Stimulated activated CD4-positive, alpha-beta T cell treated with anti-CD3 and anti-CD28 coated beads, Interleukin-4, amount 100 ng/mL, for 48 hours (primary cell): ENCODE results near the gene PTBP3.

Experiments
- DNase-seq, 2 donors: peaks; one replicate each; pipeline ENCODE4 v3.0.0-alpha.2; 2020; ENCODE audit warnings: low read depth in 2 of 2

The PTBP3 gene

GRCh38 chr9:112360047-112360804 is 26.8 kb upstream of the PTBP3 start:
- DNase-seq, result no peak

DNA sequence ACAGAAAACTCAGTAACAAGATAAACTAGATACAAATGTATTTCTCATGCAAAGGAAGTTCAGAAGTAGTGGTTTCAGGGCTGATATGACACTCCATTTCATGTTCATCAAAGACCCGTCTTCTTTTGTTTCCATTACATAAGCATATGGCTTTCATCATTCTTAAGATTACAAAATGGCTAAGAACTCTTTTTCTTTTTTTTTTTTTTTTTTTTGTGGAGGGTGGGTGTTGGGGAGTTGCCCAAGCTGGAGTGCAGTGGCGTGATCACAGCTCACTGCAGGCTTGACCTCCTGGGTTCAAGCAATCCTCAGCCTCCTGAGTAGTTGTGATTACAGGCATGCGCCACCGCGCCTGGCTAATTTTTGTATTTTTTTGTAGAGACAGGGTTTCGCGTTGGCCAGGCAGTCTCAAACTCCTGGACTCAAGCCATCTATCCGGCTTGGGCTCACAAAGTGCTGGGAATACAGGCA is 22.0 kb upstream of the PTBP3 start:
- no peak for DNase-seq

GRCh38 chr9:112354081-112354743 is 20.8 kb upstream of the PTBP3 start:
- no peak for DNase-seq

DNA sequence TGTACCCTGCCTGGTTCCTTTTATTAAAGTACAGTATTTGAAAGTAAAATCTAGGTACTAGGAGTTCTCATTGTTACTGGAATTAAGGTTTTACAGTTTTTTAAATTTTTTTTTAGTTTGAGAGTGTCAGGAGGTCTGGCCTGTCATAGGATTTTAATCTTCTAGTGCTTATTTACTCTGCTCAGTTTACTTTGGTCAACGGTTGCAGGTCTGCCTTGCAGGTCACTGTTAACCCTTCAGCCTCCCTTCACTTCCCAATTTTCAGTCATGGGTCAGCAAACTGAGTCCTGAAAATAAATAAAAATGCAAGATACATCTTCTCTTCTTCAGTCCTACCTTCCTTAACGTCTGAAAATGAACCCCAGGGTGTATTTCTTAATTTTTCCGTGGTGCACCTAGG is 18.8 kb upstream of the PTBP3 start:
- DNase-seq, result no peak

- no peak for DNase-seq
Measured at GRCh38 chr9:112351184-112351583, 17.8 kb upstream of the PTBP3 start.

DNA sequence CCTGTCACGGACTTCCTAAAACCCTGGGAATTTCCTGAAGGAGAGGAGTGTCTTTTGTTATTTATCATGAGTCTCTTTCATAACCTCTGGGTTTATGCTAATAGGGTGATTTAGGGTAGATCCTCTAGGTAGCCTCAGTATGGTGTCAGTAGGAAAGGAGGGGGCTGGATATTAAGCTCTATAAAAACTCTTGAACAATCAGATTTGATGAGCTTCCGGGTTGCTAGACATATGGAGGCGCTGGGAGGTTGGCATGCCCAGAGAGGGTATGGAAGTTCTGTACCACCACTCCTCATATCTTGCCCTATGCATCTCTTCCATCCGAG is 15.6 kb upstream of the PTBP3 start:
- no peak for DNase-seq

GRCh38 chr9:112348257-112349007 is 15.0 kb upstream of the PTBP3 start:
- peak; percentile 71 to 74 for DNase-seq

GRCh38 chr9:112341730-112342129 is 8.3 kb upstream of the PTBP3 start:
- no peak for DNase-seq

DNA sequence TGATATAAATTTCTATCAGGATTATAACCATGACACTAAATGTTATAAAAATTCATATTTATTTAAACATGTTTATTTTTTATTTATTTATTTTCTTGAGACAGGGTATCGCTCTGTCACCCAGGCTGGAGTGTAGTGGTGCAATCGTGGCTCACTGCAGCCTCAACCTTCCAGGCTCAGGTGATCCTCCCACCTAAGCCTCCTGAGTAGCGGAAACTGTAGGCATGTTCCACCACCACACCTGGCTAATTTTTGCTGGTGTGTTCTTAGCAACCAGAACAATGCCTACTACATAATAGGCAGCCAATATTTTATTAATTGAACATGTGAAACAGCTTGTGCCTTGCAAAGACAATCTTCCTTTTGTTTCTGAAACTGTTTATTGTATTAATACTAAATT is 6.5 kb upstream of the PTBP3 start:
- DNase-seq, result no peak

GRCh38 chr9:112338561-112338960 is 5.1 kb upstream of the PTBP3 start:
- DNase-seq, result no peak

DNA sequence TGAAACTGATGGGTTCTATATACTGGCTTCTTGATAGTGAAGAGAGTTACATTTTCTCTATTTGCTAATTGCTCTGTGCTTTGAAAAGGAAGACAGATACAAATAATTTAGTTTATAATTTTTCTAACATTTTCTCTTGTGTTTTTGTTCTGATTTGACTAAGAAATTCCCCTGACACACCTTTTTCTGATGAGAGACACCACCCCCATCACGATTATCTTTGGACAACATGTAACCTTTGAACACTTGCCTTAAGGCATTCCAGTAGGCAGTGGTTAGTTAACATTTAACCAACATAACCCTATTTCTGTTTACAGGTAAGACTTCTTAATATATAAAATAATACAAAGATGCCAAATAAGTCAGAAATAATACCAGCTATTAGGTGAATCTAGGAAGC is 4.1 kb upstream of the PTBP3 start:
- no peak for DNase-seq

- DNase-seq, result peak; percentile 15 to 46
Measured at GRCh38 chr9:112334432-112334841, 1.0 kb upstream of the PTBP3 start.

GRCh38 chr9:112333639-112334431 is 416 bp upstream of the PTBP3 start:
- DNase-seq, result peak; percentile 91 to 92

- DNase-seq, result no peak
Measured at GRCh38 chr9:112332674-112332976, 794 bp downstream of the PTBP3 start.

DNA sequence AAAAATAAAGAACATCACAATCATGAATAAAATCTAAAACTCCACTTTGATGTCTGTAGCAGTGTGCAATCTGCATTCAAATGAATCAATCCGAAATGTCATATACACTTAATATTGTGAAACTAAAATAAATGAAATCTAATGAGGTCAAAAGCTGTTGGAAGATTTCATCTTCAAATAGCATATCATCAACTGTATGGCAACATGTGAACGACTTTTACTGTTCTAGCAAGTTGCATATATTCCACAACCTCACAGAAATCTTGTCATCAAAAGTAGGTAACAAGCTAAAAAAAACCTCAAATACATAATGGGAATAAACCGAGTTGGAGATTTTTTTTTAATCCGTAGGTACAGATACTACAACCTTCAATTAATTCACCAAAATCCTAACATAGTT is 1.2 kb downstream of the PTBP3 start:
- DNase-seq, result no peak

- DNase-seq, result no peak
Measured at GRCh38 chr9:112331674-112331952, 1.8 kb downstream of the PTBP3 start.

- DNase-seq, result no peak
Measured at GRCh38 chr9:112328545-112328944, 4.9 kb downstream of the PTBP3 start.

DNA sequence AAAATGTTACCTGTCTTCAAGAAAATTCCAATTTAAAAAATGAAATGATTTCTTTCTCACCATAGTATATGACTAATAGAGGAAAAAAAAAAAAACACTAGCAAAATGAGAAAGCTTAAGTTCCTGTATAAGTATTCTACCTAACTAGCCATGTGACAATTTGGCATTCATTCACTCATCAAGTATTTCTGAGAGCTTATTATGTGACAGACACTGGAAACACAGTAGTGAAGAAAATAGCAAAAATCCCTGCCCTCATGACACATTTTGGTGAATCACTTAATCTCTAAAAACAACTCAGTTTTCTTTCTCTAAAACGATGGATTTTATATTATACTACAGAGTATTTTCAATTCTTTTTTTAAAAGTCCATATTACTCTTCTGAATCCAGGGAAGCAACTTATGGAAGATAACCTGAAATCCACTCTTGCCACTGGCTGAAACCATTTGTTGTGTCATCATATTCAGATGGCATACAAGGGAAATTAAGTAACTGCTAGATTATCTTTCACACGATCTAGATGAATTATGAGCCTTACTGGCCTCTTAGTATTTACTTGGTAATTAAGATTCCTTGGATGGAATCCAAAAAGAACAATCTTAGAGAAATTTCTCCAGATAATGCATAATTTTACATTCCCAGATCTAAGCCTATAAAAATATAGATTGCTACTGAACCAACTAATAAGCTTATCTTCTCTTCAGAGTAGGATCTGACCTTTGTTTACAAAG is 5.5 kb downstream of the PTBP3 start:
- no peak for DNase-seq

- no peak for DNase-seq
Measured at GRCh38 chr9:112326194-112326593, 7.2 kb downstream of the PTBP3 start.

DNA sequence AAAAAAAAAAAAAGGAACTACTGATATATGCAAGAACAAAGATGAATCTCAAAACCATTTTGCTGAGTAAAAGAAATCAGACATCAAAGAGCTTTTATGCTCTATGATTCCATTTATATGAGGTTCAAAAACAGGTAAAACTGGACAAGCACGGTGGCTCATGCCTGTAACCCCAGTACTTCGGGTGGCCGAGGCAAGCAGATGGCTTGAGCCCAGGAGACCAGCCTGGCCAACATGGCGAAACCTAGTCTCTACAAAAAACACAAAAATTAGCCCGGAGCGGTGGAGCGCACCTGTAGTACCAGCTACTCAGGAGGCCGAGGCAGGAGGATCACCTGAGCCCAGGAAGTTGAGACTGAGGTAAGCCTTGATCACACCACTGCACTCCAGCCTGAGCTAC is 7.8 kb downstream of the PTBP3 start:
- no peak for DNase-seq

- DNase-seq, result no peak
Measured at GRCh38 chr9:112325127-112325526, 8.3 kb downstream of the PTBP3 start.

- DNase-seq, result no peak
Measured at GRCh38 chr9:112323378-112323854, 10.0 kb downstream of the PTBP3 start.
